Measurements from ENCODE around the gene EPB42.

The EPB42 gene

DNA sequence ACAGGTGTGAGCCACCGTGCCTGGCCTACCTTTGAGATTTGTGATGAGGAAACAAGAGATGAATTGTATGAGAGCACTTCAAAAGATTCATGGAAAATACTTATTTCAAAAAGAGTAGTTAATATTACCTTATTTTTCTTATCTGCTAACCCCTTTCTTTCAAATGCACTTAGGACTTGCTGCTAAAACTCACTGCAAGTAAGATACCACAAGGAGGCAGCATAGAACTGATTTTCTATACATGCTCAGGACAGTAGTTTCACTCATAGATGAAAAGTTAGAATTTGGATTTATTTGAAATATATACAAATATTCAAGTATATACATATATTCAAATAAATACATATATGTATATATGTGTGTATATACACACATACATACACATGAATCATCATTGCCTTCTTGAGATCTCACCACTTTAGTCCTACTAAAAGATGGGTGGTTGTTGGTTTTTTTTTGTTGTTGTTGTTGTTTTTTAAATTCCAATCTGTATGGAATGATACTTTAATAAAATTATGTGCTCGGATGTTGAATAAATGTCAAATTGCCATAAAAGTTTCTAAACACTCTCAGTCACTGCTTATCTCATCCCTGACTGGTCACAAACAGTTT is 33.2 kb downstream of the EPB42 start:
- Histone ChIP-seq H3K27ac (ENCODE audit: low read length) (no peak overlapping the region), H3K4me3 (ENCODE audit: low read depth in 1 of 2, low read length in 2 of 2) (no peak overlapping the region), H3K9ac (ENCODE audit: low read depth, low read length) (no peak overlapping the region), H3K36me3 (ENCODE audit: insufficient read depth, low read length) (peaks cover 40% of the 10 kb centered on the region), H4K20me1 (ENCODE audit: insufficient read depth, low read length) (no peaks in the 10 kb centered on the region), H3K4me1 (ENCODE audit: insufficient read depth, low read length) (peaks cover 30% of the 10 kb centered on the region), H3K4me2 (ENCODE audit: insufficient read depth, low read length) (peak overlapping the region; percentile 16), H3K9me3 (ENCODE audit: insufficient read depth, low read length, severe bottlenecking) (no peaks in the 10 kb centered on the region), H3K79me2 (ENCODE audit: insufficient read depth, low read length) (peaks cover 17% of the 10 kb centered on the region), H3K27me3 (ENCODE audit: insufficient read depth, low read length, poor library complexity) (no peaks in the 10 kb centered on the region), H2AFZ (ENCODE audit: low read depth, low read length) (no peak overlapping the region)
- TF ChIP-seq, protein P1, sequence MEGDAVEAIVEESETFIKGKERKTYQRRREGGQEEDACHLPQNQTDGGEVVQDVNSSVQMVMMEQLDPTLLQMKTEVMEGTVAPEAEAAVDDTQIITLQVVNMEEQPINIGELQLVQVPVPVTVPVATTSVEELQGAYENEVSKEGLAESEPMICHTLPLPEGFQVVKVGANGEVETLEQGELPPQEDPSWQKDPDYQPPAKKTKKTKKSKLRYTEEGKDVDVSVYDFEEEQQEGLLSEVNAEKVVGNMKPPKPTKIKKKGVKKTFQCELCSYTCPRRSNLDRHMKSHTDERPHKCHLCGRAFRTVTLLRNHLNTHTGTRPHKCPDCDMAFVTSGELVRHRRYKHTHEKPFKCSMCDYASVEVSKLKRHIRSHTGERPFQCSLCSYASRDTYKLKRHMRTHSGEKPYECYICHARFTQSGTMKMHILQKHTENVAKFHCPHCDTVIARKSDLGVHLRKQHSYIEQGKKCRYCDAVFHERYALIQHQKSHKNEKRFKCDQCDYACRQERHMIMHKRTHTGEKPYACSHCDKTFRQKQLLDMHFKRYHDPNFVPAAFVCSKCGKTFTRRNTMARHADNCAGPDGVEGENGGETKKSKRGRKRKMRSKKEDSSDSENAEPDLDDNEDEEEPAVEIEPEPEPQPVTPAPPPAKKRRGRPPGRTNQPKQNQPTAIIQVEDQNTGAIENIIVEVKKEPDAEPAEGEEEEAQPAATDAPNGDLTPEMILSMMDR (IDR thresholded peaks at IDR 0.05; ENCODE audit: borderline replicate concordance, extremely low read depth, low read length, poor library complexity, severe bottlenecking), result peak; percentile 72
- TF ChIP-seq EZH2 (IDR thresholded peaks at IDR 0.05; ENCODE audit: borderline replicate concordance, low read depth, low read length, severe bottlenecking), result no peak
- DNase-seq (no peak), ATAC-seq (ENCODE audit: insufficient read depth, low read depth) (no peak)

DNA sequence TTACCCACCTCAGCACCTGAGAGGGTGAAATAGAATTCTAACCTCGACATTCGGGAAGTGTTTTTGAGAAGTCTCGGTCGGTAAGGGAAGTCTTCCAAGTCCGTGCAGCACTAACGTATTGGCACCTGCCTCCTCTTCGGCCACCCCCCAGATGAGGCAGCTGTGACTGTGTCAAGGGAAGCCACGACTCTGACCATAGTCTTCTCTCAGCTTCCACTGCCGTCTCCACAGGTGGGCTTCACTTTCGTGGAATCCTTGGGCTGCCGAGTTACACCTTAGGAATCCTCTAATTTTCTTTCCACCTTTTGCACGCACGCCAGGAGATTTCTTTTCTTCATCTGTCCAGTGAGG is 34.8 kb downstream of the EPB42 start:
- H3K36me3 ChIP-seq (ENCODE audit: insufficient read depth, low read length), result peaks cover 23% of the 10 kb centered on the region
- peaks cover 30% of the 10 kb centered on the region for H3K4me1 ChIP-seq (ENCODE audit: insufficient read depth, low read length)
- DNase-seq (no peak), ATAC-seq (ENCODE audit: insufficient read depth, low read depth) (peak; percentile 24)
- H3K27ac ChIP-seq (ENCODE audit: low read length), result peak overlapping the region; percentile 78
- no peaks in the 10 kb centered on the region for H3K9me3 ChIP-seq (ENCODE audit: insufficient read depth, low read length, severe bottlenecking)
- H2AFZ ChIP-seq (ENCODE audit: low read depth, low read length), result peak overlapping the region; percentile 93
- peak overlapping the region; percentile 81 for H3K4me2 ChIP-seq (ENCODE audit: insufficient read depth, low read length)
- TF ChIP-seq, protein P1 (IDR thresholded peaks at IDR 0.05; ENCODE audit: borderline replicate concordance, extremely low read depth, low read length, poor library complexity, severe bottlenecking), result no peak
- TF ChIP-seq EZH2 (IDR thresholded peaks at IDR 0.05; ENCODE audit: borderline replicate concordance, low read depth, low read length, severe bottlenecking), result no peak
- H4K20me1 ChIP-seq (ENCODE audit: insufficient read depth, low read length), result no peaks in the 10 kb centered on the region
- peak overlapping the region; percentile 77 to 92 for H3K4me3 ChIP-seq (ENCODE audit: low read depth in 1 of 2, low read length in 2 of 2)
- H3K79me2 ChIP-seq (ENCODE audit: insufficient read depth, low read length), result peaks cover 17% of the 10 kb centered on the region
- peak overlapping the region; percentile 73 for H3K9ac ChIP-seq (ENCODE audit: low read depth, low read length)
- no peaks in the 10 kb centered on the region for H3K27me3 ChIP-seq (ENCODE audit: insufficient read depth, low read length, poor library complexity)

DNA sequence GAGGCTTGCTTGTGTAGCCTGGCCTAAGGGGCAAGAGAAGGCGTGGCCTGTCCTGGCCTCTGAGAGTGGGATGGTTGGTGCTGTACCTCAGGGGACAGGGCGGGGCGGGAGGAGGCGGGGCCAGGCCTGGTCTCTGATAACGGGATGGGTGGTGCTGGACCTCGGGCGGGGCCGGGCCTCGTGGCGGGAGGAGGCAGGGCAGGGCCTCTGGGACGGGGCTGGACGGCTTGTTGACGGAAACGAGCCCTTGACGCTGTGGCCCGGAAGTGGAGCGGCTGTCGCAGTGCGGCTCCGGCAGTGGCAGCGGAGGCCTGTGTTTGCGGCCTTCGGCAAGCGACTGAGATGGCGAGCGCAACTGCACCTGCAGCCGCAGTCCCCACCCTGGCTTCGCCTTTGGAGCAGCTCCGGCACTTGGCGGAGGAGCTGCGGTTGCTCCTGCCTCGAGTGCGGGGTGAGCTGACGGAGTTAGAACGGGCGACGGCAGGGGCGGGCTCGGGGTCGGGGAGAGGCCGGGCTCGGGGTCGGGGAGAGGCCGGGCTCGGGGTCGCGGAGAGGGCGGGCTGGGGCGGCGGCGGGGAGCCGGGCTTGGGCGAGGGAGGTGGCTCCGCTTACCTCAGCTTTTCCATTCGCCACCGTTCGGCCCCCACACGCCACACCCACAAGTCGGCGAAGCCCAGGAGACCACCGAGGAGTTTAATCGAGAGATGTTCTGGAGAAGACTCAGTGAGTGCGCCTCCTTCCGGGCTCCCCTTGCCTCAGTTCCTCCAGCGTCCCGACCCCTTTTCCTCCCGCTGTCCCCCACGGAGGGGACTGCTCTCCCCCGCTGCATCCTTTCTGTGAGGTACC is 35.4 kb downstream of the EPB42 start, which contains the start of gene CCNDBP1:
TSS of gene CCNDBP1 (plus strand) at position 247 of the 846 bp plus-strand sequence. CDS start at position 343, 96 bp downstream.
- peak within 1 kb of the TSS; percentile 93 for H2AFZ ChIP-seq (ENCODE audit: low read depth, low read length)
- no peaks in the 10 kb centered on the region for H4K20me1 ChIP-seq (ENCODE audit: insufficient read depth, low read length)
- no peaks in the 10 kb centered on the region for H3K9me3 ChIP-seq (ENCODE audit: insufficient read depth, low read length, severe bottlenecking)
- no peaks in the 10 kb centered on the region for H3K27me3 ChIP-seq (ENCODE audit: insufficient read depth, low read length, poor library complexity)
- peaks cover 17% of the 10 kb centered on the region for H3K79me2 ChIP-seq (ENCODE audit: insufficient read depth, low read length)
- H3K27ac ChIP-seq (ENCODE audit: low read length), result peak within 1 kb of the TSS; percentile 78
- ATAC-seq (ENCODE audit: insufficient read depth, low read depth), result peak; percentile 85
- H3K4me1 ChIP-seq (ENCODE audit: insufficient read depth, low read length), result peaks cover 30% of the 10 kb centered on the region
- peak within 1 kb of the TSS; percentile 81 for H3K4me2 ChIP-seq (ENCODE audit: insufficient read depth, low read length)
- TF ChIP-seq, protein P1 (IDR thresholded peaks at IDR 0.05; ENCODE audit: borderline replicate concordance, extremely low read depth, low read length, poor library complexity, severe bottlenecking), result peak; percentile 62
- TF ChIP-seq EZH2 (IDR thresholded peaks at IDR 0.05; ENCODE audit: borderline replicate concordance, low read depth, low read length, severe bottlenecking), result no peak
- H3K36me3 ChIP-seq (ENCODE audit: insufficient read depth, low read length), result peaks cover 17% of the 10 kb centered on the region
- peak within 1 kb of the TSS; percentile 77 to 92 for H3K4me3 ChIP-seq (ENCODE audit: low read depth in 1 of 2, low read length in 2 of 2)
- peak; percentile 82 for DNase-seq
- peak within 1 kb of the TSS; percentile 73 for H3K9ac ChIP-seq (ENCODE audit: low read depth, low read length)

Measured in DND-41 (cell line).